Activated naive CD4-positive, alpha-beta T cell treated with Interleukin-2 at 50 U/mL for 16 hours (primary cell): Measurements from ENCODE around the gene KCNN3.

Source experiments
- DNase-seq: peaks from one replicate; pipeline ENCODE4 v3.0.0-alpha.2; 2020

KCNN3 gene

GRCh38 chr1:154719586-154720327 lies 150.3 kb downstream of the KCNN3 start:
- no peak for DNase-seq

DNA sequence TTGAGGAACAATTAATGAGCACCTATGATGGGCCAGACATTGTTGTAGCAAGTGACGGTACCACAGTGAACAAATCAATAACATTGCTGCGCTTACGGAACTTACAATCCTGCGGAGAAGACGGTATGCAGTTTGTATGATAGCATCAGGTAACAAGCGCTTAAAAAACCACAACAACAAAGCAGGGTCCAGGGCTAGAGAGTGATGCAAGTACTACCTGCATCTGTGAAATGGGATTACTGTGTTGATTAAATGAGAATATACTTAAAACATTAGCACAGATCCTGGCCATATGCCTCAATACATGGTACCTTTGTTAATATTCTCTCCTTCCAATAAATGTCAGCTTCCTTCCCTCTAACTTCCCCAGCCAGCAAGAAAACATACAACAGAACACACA lies 151.5 kb downstream of the KCNN3 start:
- no peak for DNase-seq

- no peak for DNase-seq
These were observed 152.6 kb downstream of the KCNN3 start for GRCh38 chr1:154717528-154717924.

- no peak for DNase-seq
These were observed 153.2 kb downstream of the KCNN3 start for GRCh38 chr1:154716614-154717527.

DNA sequence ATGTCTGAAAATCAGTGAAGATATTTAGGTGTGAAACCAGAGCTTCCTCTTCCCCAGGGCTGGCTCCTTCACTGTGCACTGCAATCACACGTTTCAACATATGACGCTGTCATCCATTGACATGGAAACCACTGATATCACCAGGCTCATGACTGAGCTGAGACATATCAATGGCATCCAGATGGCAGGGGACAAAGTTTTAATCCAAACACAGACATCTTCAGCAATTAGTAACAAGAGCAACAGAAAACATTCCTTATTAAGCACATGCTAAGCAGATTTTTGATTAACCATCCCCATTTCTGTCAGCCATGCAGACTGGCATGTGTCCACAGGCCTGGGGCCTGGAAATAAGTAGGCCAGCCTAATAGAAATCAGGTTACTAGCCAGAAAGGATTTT lies 154.1 kb downstream of the KCNN3 start:
- no peak for DNase-seq

DNA sequence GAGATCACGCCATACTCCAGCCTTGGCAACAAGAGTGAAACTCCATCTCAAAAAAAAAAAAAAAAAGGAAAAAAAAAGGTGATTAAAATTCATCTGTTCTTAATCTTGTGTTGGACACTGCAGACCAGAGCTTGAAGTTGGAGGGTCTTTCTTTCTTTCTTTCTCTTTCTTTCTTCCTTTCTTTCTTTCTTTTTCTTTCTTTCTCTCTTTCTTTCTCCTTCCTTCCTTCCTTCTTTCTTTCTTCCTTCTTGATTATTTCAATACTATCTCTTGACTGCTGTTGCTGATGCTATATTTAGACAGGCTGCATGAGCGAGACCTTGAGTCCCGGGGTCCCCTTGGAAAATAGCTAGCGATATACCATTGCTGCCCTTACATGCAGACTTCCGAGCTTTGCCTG lies 154.7 kb downstream of the KCNN3 start:
- no peak for DNase-seq

DNA sequence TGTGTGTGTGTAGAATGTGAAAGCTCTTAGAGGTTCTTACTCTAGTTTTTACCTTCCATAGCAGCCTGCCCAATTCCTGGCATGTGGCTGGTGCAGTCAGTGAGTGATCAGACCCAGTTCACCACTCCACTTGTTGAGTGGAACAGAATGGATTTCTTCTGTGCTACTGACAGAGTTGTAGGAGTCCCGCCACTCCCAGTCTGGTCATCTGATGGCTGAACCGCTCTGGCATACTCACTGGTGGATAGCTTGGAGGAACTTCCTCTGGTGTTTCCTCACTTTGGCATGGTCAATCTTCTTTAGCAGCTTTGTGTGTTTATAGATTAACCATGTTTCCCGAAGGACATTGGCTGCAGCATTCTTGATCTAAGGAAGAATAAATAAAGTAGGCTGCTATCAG lies 155.4 kb downstream of the KCNN3 start:
- DNase-seq, result no peak

DNA sequence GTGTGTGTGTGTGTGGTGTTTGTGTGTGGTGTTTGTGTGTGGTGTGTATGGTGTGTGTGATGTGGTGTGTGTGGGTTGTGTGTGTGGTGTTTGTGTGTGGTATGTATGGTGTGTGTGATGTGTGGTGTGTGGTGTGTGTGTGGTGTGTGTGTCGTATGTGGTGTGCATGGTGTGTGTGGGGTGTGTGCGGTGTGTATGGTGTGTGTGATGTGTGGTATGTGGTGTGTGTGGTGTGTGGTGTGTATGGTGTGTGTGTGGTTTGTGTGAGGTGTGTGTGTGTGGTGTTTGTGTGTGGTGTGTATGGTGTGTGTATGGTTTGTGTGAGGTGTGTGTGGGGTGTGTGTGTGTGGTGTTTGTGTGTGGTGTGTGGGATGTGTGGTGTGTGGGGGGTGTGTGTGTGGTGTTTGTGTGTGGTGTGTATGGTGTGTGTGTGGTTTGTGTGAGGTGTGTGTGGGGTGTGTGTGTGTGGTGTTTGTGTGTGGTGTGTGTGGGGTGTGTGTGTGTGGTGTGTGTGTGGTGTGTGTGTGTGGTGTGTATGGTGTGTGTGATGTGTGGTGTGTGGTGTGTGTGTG lies 155.9 kb downstream of the KCNN3 start:
- DNase-seq, result no peak

DNA sequence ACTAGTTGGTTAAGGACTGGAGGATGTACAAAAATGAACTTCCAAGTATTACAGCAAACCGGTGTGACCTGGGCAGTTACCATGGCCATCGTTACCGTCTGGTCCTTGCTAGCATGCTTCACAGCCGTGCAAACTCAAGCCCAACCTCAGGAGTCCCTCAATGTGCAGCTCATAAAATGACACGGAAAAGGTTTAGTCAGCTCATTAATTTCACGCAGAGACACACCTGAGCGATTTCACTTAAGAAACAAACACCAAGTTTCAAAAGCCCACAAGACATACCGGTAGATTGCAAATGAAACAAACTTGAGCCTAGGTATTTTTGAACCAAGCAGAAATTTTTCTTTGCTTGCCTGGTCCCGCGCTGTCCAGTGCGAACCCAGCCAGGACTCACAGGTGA lies 157.1 kb downstream of the KCNN3 start:
- DNase-seq, result no peak

- no peak for DNase-seq
These were observed 157.8 kb downstream of the KCNN3 start for GRCh38 chr1:154712166-154712810.

GRCh38 chr1:154711416-154711815 lies 158.7 kb downstream of the KCNN3 start:
- DNase-seq, result no peak

GRCh38 chr1:154710106-154710505 lies 160.0 kb downstream of the KCNN3 start:
- no peak for DNase-seq

DNA sequence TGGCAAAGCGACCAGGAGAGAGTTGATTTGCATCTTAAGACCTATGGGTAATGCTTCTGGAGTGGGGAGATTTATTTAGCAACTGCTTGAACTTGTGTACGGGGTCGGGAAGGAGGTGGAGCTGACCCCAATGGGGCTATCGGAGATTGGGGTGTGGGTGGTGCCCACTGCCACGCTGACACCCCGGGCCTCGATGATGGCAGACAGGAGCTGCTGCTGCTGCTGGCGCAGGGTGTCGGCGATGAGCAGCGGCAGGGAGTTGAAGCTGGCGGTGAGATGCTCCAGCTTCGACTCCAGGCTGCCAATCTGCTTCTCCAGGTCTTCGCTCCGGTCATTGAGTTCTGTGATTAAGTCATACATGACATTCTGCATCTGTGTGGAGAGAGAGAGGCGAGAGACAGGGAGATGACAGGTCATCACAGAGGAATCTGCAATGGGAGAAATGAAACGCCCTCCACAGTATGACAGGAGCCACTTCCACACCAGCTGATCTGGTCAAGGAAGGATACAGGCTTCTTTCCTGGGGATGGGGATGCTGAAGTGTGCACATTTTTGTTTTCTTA lies 162.1 kb downstream of the KCNN3 start:
- DNase-seq, result no peak

DNA sequence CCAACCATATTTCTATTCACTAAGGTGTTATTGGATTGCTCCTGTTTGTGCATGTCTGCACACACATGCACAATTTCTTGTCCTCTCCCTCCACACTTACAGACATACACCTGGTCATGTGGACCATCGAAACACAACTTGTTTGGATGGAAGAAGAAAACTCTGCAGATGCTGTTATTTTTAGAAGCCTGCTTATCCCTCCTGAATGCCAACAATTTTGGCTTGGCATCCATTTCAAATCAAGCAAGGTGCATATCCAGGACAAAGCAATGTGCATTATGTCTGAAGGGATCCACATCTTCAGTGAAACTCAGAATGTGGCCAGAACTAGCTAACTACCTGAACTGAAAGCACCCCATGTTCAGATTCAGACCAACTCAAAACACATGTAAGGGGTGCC lies 163.2 kb downstream of the KCNN3 start:
- no peak for DNase-seq

DNA sequence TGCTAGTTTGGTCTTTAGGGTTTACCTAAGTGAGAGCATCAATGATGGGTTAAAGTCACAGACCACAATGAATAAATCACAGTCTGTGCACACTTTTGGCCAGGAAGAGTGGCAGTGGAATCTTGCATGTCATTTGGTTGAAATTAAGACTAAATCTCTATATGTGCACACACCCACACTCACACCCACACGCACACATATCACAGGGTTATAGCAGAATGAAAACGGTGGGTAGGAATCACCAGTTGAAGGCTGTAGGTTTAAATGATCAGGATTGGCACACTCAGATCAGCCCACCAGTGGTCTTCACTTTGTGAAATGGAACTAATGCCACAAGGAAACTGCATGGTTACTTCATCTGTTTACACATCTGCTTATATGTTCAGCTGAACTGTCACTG lies 164.5 kb downstream of the KCNN3 start:
- no peak for DNase-seq

GRCh38 chr1:154703170-154703569 lies 166.9 kb downstream of the KCNN3 start:
- no peak for DNase-seq

- no peak for DNase-seq
These were observed 171.6 kb downstream of the KCNN3 start for GRCh38 chr1:154698320-154699096.

GRCh38 chr1:154697710-154698109 lies 172.4 kb downstream of the KCNN3 start:
- DNase-seq, result no peak

DNA sequence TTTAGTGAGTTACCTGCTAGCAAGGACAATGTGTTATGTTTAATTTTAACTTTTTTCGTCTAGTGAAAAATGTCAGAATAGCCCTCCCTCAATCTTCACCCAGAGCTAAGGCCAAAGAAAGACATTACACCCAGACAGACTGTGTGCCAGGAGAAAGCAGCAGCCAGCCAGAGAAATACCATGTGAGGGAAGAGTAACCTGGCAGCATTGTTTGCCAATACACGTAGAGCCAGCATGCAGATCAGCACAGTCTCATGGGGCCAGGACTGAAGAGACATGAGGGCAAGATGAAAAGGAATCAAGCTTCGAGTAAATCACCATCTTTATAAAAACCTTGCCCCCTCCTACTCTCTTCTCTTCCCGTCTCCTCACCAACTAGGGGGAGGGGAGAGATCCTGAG lies 173.6 kb downstream of the KCNN3 start:
- no peak for DNase-seq

DNA sequence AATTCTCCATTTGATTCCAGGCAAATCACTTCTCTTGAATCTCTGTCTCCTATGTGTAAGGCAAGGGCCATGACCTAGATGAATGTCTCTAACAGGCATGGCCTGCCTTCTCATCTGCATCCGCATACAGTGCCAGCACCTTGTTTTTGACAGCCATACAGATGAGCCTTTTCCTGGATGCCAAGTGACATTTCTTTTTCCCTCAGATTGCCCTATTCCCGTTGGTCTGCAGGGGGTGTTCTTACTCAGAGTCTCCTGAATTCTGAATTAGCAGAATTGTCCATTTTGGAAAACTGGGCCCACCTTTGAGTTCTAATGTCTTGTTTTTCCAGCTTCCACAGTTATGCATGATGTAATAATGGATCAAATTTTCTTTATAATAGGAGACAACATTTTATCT lies 174.1 kb downstream of the KCNN3 start:
- no peak for DNase-seq

DNA sequence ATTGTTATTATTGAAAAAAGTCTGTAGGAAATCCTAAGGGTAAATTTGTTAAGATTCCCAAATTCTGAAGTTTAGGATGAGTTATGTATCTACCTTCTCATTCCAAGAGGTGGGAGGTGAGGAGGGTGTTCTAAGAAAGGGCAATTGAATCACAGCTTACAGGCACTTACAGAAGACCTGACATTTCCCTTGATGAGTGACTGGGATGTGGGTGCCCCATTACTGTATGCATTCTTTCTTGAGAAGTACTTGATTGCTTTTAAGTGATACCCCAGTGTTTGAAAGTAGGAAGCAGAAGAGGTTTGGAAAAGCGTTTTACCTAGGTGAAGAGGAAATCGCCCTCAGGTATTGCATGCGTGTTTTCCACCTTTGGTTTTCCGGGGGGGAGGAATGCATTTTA lies 175.1 kb downstream of the KCNN3 start:
- no peak for DNase-seq

- no peak for DNase-seq
These were observed 181.0 kb downstream of the KCNN3 start for GRCh38 chr1:154689083-154689482.
